B cell (primary cell): ENCODE measurements around the gene KLHL17.

Source experiments
- EZH2 ChIP-seq: IDR thresholded peaks from 2 replicates; pipeline ENCODE4 v1.6.1; 2012; ENCODE audit warnings: borderline replicate concordance, low read depth, mild to moderate bottlenecking, moderate library complexity, low read length; ENCODE audit not compliant: insufficient read depth, poor library complexity, severe bottlenecking
- TF ChIP-seq, protein P1 (sequence below): fragments of 200-600 bp; IDR thresholded peaks from one replicate; pipeline ENCODE4 v1.8.0; 2022; ENCODE audit warnings: antibody characterized with exemption, mild to moderate bottlenecking

DNA sequence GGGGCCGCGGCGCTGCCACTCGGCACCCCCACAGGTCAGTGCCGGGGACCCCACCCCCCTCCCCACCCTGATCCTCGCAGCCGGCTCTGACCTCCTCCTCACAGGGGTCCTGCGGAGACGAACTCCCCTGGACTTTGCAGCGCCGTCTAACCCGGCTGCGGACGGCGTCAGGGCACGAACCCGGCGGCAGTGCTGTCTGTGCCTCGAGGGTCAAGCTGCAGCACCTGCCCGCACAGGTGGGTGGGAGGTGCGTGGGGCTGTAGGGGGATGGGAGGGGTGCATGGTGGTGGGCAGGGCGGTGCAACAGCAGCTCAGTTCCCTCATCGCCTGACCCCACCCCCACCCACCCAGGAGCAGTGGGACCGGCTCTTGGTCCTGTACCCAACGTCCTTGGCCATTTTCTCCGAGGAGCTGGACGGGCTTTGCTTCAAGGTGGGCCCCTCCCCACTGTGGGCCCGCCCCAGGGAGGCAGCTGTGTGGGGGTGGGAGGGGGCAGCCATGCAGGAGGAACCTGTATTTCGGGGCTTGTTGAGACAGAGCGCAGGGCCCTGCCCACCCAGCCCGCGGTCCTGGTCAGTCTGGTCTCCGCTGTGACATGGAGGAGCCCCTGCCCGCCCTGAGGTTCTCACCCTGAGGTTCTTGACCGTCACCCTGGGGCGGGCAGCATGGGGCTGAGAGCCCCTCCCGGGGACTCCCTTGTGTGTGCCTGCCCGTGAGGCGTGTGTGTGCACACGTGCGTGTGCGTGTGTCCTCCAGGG, 10.8 kb downstream of the KLHL17 start:
- no peak for TF ChIP-seq EZH2
- TF ChIP-seq, protein P1, sequence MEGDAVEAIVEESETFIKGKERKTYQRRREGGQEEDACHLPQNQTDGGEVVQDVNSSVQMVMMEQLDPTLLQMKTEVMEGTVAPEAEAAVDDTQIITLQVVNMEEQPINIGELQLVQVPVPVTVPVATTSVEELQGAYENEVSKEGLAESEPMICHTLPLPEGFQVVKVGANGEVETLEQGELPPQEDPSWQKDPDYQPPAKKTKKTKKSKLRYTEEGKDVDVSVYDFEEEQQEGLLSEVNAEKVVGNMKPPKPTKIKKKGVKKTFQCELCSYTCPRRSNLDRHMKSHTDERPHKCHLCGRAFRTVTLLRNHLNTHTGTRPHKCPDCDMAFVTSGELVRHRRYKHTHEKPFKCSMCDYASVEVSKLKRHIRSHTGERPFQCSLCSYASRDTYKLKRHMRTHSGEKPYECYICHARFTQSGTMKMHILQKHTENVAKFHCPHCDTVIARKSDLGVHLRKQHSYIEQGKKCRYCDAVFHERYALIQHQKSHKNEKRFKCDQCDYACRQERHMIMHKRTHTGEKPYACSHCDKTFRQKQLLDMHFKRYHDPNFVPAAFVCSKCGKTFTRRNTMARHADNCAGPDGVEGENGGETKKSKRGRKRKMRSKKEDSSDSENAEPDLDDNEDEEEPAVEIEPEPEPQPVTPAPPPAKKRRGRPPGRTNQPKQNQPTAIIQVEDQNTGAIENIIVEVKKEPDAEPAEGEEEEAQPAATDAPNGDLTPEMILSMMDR = no peak
